ENCODE data around the gene ABHD16B.

Gene ABHD16B

GRCh38 chr20:63883201-63883593, 21.9 kb downstream of the ABHD16B start:
- Histone ChIP-seq H3K27ac (ENCODE audit: low read length) (no peak overlapping the region), H3K79me2 (ENCODE audit: low read length) (no peaks in the 10 kb centered on the region; the same call in 1 of the 2 replicates), H3K9ac (ENCODE audit: low read length) (no peak overlapping the region), H3K4me3 (ENCODE audit: low read length) (no peak overlapping the region), H3K36me3 (replicated peaks; ENCODE audit: low read depth, low read length) (peaks cover 23% of the 10 kb centered on the region), H3K4me1 (ENCODE audit: low read length) (peaks cover 21% of the 10 kb centered on the region), H3K9me3 (ENCODE audit: insufficient read depth, low read length) (no peaks in the 10 kb centered on the region), H3K27me3 (ENCODE audit: low read depth, low read length) (no peaks in the 10 kb centered on the region), H3K4me2 (ENCODE audit: low read length) (no peak overlapping the region), H4K20me1 (ENCODE audit: insufficient read depth, low read length) (peaks cover 7% of the 10 kb centered on the region), H2AFZ (ENCODE audit: low read depth, low read length) (no peak overlapping the region)
- TF ChIP-seq EZH2phosphoT487 (IDR thresholded peaks at IDR 0.05; ENCODE audit: low read depth) (no peak), CTCF (IDR thresholded peaks at IDR 0.05; ENCODE audit: low read depth, low read length) (no peak)

GRCh38 chr20:63884506-63885263, 23.4 kb downstream of the ABHD16B start:
- no peak overlapping the region for H3K4me3 ChIP-seq (ENCODE audit: low read length)
- no peaks in the 10 kb centered on the region for H3K9me3 ChIP-seq (ENCODE audit: insufficient read depth, low read length)
- no peaks in the 10 kb centered on the region; the same call in 1 of the 2 replicates for H3K79me2 ChIP-seq (ENCODE audit: low read length)
- peak overlapping the region; percentile 56 for H3K27ac ChIP-seq (ENCODE audit: low read length)
- peaks cover 12% of the 10 kb centered on the region for H3K36me3 ChIP-seq (replicated peaks; ENCODE audit: low read depth, low read length)
- no peak for TF ChIP-seq CTCF (IDR thresholded peaks at IDR 0.05; ENCODE audit: low read depth, low read length)
- no peak for TF ChIP-seq EZH2phosphoT487 (IDR thresholded peaks at IDR 0.05; ENCODE audit: low read depth)
- H3K9ac ChIP-seq (ENCODE audit: low read length): no peak overlapping the region
- H4K20me1 ChIP-seq (ENCODE audit: insufficient read depth, low read length): peaks cover 8% of the 10 kb centered on the region
- no peak overlapping the region for H2AFZ ChIP-seq (ENCODE audit: low read depth, low read length)
- H3K4me1 ChIP-seq (ENCODE audit: low read length): peaks cover 21% of the 10 kb centered on the region
- H3K27me3 ChIP-seq (ENCODE audit: low read depth, low read length): no peaks in the 10 kb centered on the region
- H3K4me2 ChIP-seq (ENCODE audit: low read length): peak overlapping the region; percentile 13; the same call in 1 of the 2 replicates

- peak overlapping the region; percentile 56 for H3K27ac ChIP-seq (ENCODE audit: low read length)
- H3K36me3 ChIP-seq (replicated peaks; ENCODE audit: low read depth, low read length): peaks cover 17% of the 10 kb centered on the region
- H3K4me3 ChIP-seq (ENCODE audit: low read length): no peak overlapping the region
- peak overlapping the region; percentile 13; the same call in 1 of the 2 replicates for H3K4me2 ChIP-seq (ENCODE audit: low read length)
- H3K79me2 ChIP-seq (ENCODE audit: low read length): no peaks in the 10 kb centered on the region; the same call in 1 of the 2 replicates
- no peaks in the 10 kb centered on the region for H3K27me3 ChIP-seq (ENCODE audit: low read depth, low read length)
- TF ChIP-seq CTCF (IDR thresholded peaks at IDR 0.05; ENCODE audit: low read depth, low read length) (no peak), EZH2phosphoT487 (IDR thresholded peaks at IDR 0.05; ENCODE audit: low read depth) (no peak)
- no peak overlapping the region for H3K9ac ChIP-seq (ENCODE audit: low read length)
- no peak overlapping the region for H2AFZ ChIP-seq (ENCODE audit: low read depth, low read length)
- H3K4me1 ChIP-seq (ENCODE audit: low read length): peaks cover 21% of the 10 kb centered on the region
- peaks cover 8% of the 10 kb centered on the region for H4K20me1 ChIP-seq (ENCODE audit: insufficient read depth, low read length)
- H3K9me3 ChIP-seq (ENCODE audit: insufficient read depth, low read length): no peaks in the 10 kb centered on the region
Measured at GRCh38 chr20:63885264-63886053, 24.2 kb downstream of the ABHD16B start.

GRCh38 chr20:63886054-63886419, 24.7 kb downstream of the ABHD16B start:
- Histone ChIP-seq H3K4me1 (ENCODE audit: low read length) (peaks cover 21% of the 10 kb centered on the region), H3K9me3 (ENCODE audit: insufficient read depth, low read length) (no peaks in the 10 kb centered on the region), H3K4me2 (ENCODE audit: low read length) (0 out of 2 replicates have a peak overlapping the region, but pooled peaks have one; percentile 3), H2AFZ (ENCODE audit: low read depth, low read length) (no peak overlapping the region), H3K36me3 (replicated peaks; ENCODE audit: low read depth, low read length) (peaks cover 20% of the 10 kb centered on the region), H3K79me2 (ENCODE audit: low read length) (no peaks in the 10 kb centered on the region; the same call in 1 of the 2 replicates), H3K27me3 (ENCODE audit: low read depth, low read length) (no peaks in the 10 kb centered on the region), H3K27ac (ENCODE audit: low read length) (no peak overlapping the region), H3K4me3 (ENCODE audit: low read length) (no peak overlapping the region), H3K9ac (ENCODE audit: low read length) (no peak overlapping the region), H4K20me1 (ENCODE audit: insufficient read depth, low read length) (peaks cover 8% of the 10 kb centered on the region)
- TF ChIP-seq CTCF (IDR thresholded peaks at IDR 0.05; ENCODE audit: low read depth, low read length): no peak
- no peak for TF ChIP-seq EZH2phosphoT487 (IDR thresholded peaks at IDR 0.05; ENCODE audit: low read depth)
